ENCODE results near the gene SLCO4A1.
"Not testable (repeated sequence)": the region's sequence is repeated elsewhere in the genome, so short reads cannot be mapped to it uniquely, and the experiment has no call there.

The SLCO4A1 gene

GRCh38 chr20:62623488-62624324, 18.6 kb upstream of the SLCO4A1 start:
- peak; percentile 77 for DNase-seq

GRCh38 chr20:62624325-62624690, 18.0 kb upstream of the SLCO4A1 start:
- DNase-seq: no peak

GRCh38 chr20:62624719-62625453, 17.4 kb upstream of the SLCO4A1 start:
- DNase-seq: no peak

DNA sequence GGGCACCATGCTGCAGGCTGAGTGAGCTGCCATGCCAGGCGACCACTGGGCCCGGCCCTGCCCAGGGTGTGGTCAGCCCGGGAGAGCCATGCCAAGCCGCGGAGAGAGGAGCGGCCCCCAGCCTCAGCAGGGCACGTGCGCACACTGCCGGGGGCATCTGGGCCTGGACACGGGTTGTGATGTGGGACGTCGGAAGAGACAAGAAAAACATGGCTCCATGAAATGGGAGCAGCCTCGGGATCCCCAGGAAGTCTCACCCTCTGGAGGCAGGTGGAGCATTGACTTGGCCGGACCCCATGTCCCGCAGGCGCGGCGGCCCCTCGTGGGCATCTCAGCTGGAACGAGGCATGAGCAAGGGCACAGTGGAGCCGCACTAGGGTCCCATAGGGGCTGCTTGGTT, 16.8 kb upstream of the SLCO4A1 start:
- no peak for DNase-seq

GRCh38 chr20:62625921-62626547, 16.3 kb upstream of the SLCO4A1 start:
- no peak for DNase-seq

- not testable (repeated sequence) for DNase-seq
These were observed 14.9 kb upstream of the SLCO4A1 start for GRCh38 chr20:62627425-62627824.

- DNase-seq: peak; percentile 55
These were observed 14.2 kb upstream of the SLCO4A1 start for GRCh38 chr20:62627901-62628612.

DNA sequence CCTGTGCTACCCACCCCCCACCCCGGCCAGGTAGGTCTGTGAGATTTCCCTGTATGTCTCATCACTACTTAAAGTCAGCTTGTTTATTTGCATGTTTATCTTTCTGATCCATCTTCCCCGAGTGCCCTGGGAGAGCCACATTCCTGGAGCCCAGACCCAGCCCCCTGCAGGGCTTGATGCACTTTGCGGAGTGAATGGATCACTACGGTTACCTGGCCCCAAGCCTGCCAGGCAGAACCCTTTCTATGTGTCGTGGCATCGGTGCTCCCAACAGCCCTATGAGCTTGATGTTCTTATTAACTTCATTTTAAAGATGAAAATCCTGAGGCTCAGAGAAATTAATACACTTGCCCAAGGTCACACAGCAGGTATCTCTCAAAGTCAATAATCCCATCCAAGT, 13.6 kb upstream of the SLCO4A1 start:
- no peak for DNase-seq

GRCh38 chr20:62629864-62630470, 12.3 kb upstream of the SLCO4A1 start:
- DNase-seq: no peak

DNA sequence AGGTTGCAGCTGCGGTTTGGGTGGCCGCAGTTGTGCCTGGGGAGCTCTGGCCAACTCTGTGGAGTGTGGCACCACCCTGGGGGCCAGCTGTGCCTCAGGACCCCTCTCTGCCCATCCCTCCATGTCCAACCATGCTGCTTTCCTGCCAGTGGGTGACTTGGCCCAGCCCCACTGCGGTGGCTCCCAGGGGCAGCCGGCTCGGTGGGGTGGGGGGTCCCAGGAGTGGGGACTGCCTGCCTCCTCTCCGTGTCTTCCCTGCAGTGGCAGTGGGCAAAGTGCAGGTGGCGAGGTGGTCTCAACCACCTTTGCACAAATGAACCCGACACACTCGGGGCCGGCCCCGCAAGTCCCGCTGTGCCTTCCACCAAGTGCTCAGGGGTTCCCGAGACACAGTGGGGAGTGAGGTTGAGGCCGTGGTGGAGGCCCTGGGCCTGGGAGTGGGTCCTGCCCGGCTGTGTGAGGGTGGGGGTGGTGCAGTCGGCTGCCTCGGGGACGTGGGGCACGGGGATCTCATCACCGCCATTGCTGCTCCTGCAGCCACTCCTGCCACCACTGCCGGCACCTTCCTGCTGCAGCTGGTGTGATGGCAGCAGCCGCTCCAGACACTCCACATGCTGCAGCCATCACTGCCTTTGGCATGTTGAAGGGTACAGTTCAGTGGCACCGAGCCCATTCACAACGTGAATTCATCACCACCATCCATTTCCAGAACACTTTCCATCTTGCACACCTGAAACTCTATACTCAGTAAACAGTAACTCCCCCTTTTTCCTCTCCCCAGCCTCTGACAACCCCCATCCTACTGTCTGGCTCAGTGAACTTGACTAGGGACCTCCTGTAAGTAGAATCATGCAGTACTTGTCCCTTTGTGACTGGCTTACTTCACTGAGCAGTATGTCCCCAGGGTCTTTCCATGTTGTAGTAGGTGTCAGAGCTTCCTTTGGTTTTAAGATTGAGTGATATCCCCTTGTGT, 10.7 kb upstream of the SLCO4A1 start:
- no peak for DNase-seq

DNA sequence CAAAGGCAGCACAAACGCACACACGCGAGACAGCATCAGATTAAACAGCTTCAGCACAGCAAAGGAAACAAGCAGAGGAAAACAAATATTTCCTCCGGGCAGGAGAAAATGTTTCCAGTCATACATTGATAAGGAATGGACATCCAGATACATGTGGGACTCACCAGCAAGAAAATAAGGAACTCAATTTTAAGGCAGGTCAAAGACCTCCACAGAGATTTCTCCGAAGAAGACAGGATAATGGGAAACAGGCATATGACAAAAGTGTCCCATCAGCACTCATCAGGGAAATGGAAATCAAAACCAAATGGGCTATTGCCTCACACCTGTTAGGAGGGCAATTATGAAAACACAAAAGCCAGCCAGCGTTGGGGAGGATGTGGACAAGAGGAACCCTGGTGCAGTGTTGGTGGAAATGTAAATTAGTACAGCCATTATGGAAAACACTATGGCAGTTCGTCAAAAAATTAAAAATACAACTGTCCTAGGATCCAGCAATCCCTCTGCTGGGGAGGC, 9.7 kb upstream of the SLCO4A1 start:
- no peak for DNase-seq

DNA sequence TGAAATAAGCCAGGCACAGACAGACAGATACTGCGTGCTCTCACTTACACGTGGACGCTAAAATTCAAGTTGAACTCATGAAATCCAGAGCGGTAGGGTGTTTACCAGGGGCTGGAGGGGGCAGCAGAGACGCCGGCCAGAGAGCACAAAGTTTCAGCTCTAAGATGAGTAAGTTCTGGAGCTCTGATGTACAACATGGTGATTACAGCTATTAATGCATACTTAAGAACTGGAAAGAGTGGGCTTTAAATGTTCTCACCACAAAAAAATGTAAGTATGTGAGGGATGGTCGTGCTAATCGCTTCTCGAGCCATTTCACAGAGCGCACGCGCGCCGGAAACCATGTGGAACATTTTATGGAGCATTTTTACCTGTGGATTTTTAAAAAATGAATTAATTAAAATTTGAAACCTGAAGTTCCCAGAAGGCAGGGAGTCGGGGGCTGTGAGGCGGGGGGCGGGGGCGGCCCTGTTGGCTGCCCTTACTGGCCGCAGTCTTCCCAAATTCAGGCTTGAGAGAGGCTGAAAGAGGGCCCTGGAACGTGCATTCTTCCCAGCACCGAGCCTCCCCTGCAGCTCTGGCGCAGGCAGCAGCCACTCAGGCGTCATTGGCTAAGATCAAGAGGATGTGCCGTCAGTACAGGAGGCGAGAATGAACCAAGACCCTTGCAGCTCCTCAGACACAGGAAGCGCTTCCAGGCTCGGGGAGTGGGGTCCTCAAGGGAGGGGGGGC, 8.5 kb upstream of the SLCO4A1 start:
- DNase-seq: no peak

GRCh38 chr20:62634330-62634967, 7.9 kb upstream of the SLCO4A1 start:
- no peak for DNase-seq

DNA sequence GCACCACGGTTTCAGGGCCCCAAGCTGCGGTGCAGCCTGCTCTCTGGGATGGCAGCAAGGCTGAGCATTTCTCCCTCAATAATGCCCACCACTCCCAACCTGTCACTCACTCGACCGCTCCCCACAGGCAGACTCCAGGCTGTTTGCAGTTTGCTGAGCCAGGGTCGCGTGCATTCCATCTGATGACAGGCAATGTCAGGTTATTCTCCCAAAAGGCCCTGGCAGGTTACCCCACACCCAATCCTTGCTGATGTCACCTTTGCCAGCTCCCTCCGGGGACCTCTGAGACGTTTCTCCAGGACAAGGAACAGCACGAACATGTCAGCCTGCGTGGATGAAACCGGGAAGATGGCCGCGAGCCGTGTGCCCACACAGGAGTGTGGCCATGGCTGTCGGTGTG, 7.1 kb upstream of the SLCO4A1 start:
- no peak for DNase-seq

GRCh38 chr20:62635852-62636251, 6.5 kb upstream of the SLCO4A1 start:
- no peak for DNase-seq

DNA sequence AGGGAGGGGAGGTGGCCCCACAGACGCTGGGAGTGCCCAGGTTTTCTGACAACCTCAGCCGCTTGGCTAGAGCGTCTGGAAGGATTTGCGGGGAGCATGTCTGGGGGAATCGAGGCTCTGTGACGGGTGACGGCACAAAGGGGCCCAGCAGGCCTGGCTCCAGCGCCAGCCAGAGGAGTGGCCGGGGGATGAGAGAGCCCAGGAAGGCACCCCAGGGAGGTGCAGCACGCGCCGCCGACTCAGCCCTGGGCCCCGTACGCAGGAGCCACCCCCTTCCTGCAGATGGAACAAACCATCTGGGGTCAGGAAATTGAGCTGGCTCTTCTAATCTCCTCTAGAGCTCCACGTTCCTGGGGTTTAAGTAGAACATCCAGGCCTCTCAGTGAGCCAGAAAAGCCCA, 5.9 kb upstream of the SLCO4A1 start:
- peak; percentile 18 for DNase-seq

DNA sequence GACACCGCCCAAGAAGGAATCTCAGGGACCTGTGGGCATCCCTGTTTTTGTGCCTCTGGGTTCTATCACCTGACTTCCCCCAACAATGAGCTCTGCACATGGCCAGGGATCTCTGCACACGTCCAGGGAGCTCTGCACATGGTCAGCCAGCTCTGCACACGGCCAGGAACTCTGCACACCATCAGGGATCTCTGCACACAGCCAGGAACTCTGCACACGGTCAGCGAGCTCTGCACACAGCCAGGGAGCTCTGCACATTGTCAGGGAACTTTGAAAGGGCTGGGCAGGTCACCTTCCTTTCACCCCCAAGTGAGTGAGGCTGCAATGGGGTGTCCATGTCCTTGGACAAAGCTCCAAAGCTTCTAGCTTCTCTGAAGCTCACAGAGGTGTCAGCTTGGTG, 5.2 kb upstream of the SLCO4A1 start:
- DNase-seq: no peak

DNA sequence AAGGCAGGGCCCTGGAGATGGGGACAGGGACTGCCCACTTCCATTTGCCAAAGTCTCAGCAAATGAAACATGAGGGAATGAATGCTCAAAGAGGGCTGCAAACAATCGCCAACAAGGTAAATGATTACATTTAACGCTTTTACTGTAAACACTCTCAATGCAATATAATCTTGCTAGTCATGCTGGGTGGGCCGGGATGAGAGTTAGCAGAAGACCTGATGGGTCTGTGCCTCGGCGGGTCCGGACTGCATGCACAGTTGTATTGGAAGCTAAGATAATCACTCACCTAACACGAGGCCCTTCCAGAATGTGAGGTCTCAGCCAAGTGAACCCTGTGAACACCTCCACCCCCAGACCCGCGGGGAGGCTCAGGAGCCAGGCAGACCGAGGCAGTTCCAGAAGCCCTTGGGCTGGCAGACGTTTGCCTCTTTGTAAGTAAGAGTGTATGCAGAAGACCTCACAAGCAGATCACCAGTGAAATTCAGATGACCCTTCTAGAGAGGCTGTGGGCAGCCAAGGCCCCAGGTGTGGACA, 4.7 kb upstream of the SLCO4A1 start:
- DNase-seq: no peak

- DNase-seq: no peak
These were observed 4.2 kb upstream of the SLCO4A1 start for GRCh38 chr20:62638055-62638570.
